Parathyroid adenoma (tissue), 2 donors: ENCODE measurements around the gene PHC3.

ENCODE experiments used
- H2AFZ ChIP-seq: fragments of 300-600 bp; sonication (generic); one replicate; pipeline ENCODE4 v1.7.0; 2017; ENCODE audit warnings: antibody characterized with exemption, mild to moderate bottlenecking
- H3K27ac ChIP-seq: fragments of 300-600 bp; sonication (generic); one replicate; pipeline ENCODE4 v1.7.0; 2017
- H3K27me3 ChIP-seq: fragments of 300-600 bp; sonication (generic); one replicate; pipeline ENCODE4 v1.7.0; 2017; ENCODE audit warnings: low read length; ENCODE audit not compliant: control insufficient read depth, insufficient read depth
- H3K36me3 ChIP-seq: fragments of 300-600 bp; sonication (generic); one replicate; pipeline ENCODE4 v1.7.0; 2017; ENCODE audit warnings: low read length; ENCODE audit not compliant: control insufficient read depth, insufficient read depth
- H3K4me1 ChIP-seq: fragments of 300-600 bp; sonication (generic); one replicate; pipeline ENCODE4 v1.7.0; 2017; ENCODE audit warnings: control low read depth
- H3K4me2 ChIP-seq: fragments of 300-600 bp; sonication (generic); one replicate; pipeline ENCODE4 v1.7.0; 2017; ENCODE audit warnings: low read length
- H3K4me3 ChIP-seq: fragments of 300-600 bp; sonication (generic); one replicate; pipeline ENCODE4 v1.7.0; 2017; ENCODE audit warnings: low read depth, low read length
- H3K79me2 ChIP-seq: fragments of 300-600 bp; sonication (generic); one replicate; pipeline ENCODE4 v1.7.0; 2017; ENCODE audit warnings: control low read depth
- H3K9ac ChIP-seq: fragments of 300-600 bp; sonication (generic); one replicate; pipeline ENCODE4 v1.7.0; 2017; ENCODE audit warnings: mild to moderate bottlenecking
- H3K9me3 ChIP-seq: fragments of 300-600 bp; sonication (generic); one replicate; pipeline ENCODE4 v1.7.0; 2017; ENCODE audit warnings: low read length; ENCODE audit not compliant: control insufficient read depth
- TF ChIP-seq, protein P1 (sequence below): fragments of 300-600 bp; sonication (generic); IDR thresholded peaks from one replicate; pipeline ENCODE4 v1.7.0; 2017; ENCODE audit warnings: antibody characterized with exemption, mild to moderate bottlenecking
- donor health status: primary hyperparathyroidism.

Gene PHC3

DNA sequence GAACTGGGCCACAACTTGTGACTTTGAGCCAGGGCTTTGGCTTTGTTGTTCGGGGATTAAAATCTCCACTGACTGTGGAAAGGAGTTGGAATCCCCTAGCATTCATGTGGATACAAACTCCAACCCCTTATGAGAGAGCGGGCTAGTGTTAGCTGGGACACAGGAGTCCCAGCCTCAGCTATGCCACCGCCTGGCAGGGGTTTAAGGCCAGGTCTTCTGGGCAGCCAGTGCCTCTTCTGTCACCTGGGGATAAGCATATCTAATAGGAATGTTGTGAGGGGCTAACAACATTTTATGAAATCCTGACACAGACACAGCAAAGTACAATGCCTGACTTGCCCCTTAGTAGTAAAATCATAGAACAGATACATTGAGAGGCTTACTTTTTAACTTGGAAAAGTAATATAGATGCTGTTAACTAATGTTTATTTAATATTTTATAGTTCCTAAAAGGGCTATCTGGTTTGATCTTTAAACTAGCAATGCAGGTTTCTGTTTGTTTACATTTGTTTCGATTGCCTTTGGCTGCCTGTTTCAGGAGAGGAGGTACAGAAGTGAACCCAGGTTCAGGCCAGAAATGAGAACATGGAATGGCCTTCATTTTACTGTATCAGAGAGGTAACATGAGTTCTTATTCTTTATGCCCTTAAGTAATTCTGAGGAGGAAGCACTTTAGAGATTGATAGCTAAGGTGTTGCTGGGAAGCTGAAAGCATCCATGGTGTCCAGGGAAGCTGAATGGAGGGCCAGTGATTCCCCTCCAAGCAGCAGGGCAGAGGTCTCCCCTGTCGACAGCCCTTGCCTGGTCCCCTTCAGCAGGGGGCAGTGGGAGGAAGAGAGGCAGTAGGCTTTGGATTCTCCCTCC is 135.0 kb downstream of the PHC3 start:
- Histone ChIP-seq H3K27ac (peak overlapping the region; percentile 93), H3K4me3 (peak overlapping the region; percentile 23), H3K36me3 (no peaks in the 10 kb centered on the region), H3K4me2 (peak overlapping the region; percentile 36), H3K9me3 (no peaks in the 10 kb centered on the region), H3K9ac (no peak overlapping the region), H3K79me2 (peaks cover 38% of the 10 kb centered on the region), H2AFZ (no peak overlapping the region), H3K4me1 (peaks cover 54% of the 10 kb centered on the region), H3K27me3 (no peaks in the 10 kb centered on the region)
- TF ChIP-seq, protein P1, sequence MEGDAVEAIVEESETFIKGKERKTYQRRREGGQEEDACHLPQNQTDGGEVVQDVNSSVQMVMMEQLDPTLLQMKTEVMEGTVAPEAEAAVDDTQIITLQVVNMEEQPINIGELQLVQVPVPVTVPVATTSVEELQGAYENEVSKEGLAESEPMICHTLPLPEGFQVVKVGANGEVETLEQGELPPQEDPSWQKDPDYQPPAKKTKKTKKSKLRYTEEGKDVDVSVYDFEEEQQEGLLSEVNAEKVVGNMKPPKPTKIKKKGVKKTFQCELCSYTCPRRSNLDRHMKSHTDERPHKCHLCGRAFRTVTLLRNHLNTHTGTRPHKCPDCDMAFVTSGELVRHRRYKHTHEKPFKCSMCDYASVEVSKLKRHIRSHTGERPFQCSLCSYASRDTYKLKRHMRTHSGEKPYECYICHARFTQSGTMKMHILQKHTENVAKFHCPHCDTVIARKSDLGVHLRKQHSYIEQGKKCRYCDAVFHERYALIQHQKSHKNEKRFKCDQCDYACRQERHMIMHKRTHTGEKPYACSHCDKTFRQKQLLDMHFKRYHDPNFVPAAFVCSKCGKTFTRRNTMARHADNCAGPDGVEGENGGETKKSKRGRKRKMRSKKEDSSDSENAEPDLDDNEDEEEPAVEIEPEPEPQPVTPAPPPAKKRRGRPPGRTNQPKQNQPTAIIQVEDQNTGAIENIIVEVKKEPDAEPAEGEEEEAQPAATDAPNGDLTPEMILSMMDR: no peak

DNA sequence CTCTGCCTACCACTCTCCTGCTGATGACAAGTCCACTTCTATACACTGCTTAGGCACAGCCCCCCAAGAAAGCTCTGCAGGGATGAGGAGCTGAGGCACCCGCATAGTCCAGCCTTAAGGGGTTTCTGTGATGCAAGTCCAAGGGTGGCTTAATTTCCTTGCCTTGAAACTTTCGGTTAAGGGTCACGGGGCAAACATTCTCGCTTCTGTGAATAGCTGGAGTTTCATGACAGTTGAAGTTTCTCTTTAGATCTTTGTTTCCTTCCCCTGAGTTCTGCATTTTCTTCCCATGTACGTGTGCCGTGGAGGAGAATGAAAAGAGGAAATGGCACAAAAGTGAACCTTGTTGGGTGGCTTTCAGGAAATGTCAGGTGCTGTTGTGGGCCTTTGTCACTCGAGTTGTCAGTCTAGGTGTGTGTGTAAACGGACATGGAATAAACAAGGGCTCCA is 136.7 kb downstream of the PHC3 start:
- Histone ChIP-seq H3K9ac (no peak overlapping the region), H2AFZ (no peak overlapping the region), H3K4me1 (peaks cover 49% of the 10 kb centered on the region), H3K4me2 (peak overlapping the region; percentile 57), H3K27me3 (no peaks in the 10 kb centered on the region), H3K27ac (peak overlapping the region; percentile 93), H3K79me2 (peaks cover 30% of the 10 kb centered on the region), H3K36me3 (no peaks in the 10 kb centered on the region), H3K9me3 (no peaks in the 10 kb centered on the region), H3K4me3 (peak overlapping the region; percentile 17)
- TF ChIP-seq, protein P1: no peak

DNA sequence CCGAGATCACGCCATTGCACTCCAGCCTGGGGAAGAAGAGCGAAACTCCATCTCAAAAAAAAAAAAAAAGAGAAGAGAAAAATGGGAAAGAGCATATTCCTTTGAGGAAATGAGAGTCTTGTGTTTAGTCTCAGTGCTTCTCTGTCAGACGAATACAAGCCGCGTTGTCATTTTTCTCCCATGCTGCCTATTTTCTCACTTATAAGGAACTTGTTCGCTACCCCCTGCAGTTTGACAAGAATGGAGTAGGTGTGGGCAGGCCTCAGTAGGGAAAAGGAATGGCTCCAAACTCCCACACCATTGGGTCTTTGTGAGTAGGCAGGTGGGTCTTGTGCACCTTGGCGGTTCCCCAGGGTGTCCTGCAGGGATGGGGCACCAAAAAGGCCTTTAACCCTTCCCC is 137.3 kb downstream of the PHC3 start:
- Histone ChIP-seq H2AFZ (no peak overlapping the region), H3K4me1 (peaks cover 43% of the 10 kb centered on the region), H3K27me3 (no peaks in the 10 kb centered on the region), H3K4me2 (no peak overlapping the region), H3K9ac (no peak overlapping the region), H3K36me3 (no peaks in the 10 kb centered on the region), H3K4me3 (no peak overlapping the region), H3K79me2 (peaks cover 30% of the 10 kb centered on the region), H3K9me3 (no peaks in the 10 kb centered on the region), H3K27ac (peak overlapping the region; percentile 93)
- TF ChIP-seq, protein P1: no peak

DNA sequence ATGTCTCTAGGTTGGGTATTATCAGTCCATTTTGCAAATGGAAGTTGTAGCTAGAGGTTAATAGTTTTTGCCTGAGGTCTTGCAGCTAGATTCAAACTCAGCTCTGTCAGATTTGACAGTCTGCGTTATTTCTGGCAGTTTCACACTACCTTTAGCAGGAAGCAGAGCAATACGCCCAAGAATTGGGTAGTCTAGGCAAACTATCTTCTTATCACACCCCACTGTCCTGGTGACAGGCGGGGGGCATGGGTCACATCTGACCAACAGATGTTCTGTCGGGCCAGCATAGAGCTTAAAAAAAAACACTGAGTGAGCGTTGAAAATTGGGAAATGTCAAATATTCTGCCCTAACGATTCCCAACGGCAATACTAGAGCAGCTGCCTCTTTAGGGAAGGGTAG is 138.0 kb downstream of the PHC3 start:
- Histone ChIP-seq H3K36me3 (no peaks in the 10 kb centered on the region), H2AFZ (no peak overlapping the region), H3K4me1 (peaks cover 39% of the 10 kb centered on the region), H3K27me3 (no peaks in the 10 kb centered on the region), H3K9me3 (no peaks in the 10 kb centered on the region), H3K9ac (no peak overlapping the region), H3K27ac (peak overlapping the region; percentile 93), H3K4me3 (no peak overlapping the region), H3K4me2 (no peak overlapping the region), H3K79me2 (peaks cover 30% of the 10 kb centered on the region)
- TF ChIP-seq, protein P1: no peak
